ENCODE data around the gene SHROOM3. TPM values are rescaled to one million over a fixed set of nuclear protein-coding genes. Genes with fewer than 3 reads are reported as not detected.
"Not testable (repeated sequence)": the region's sequence is repeated elsewhere in the genome, so short reads cannot be mapped to it uniquely, and the experiment has no call there.

The SHROOM3 gene
- total and polyA plus RNA-seq, 2 of the 13 experiments (the other 11 are each of a cell fraction or from before 2014, with no cell fraction given) = 0.01 TPM; not detected in 1

DNA sequence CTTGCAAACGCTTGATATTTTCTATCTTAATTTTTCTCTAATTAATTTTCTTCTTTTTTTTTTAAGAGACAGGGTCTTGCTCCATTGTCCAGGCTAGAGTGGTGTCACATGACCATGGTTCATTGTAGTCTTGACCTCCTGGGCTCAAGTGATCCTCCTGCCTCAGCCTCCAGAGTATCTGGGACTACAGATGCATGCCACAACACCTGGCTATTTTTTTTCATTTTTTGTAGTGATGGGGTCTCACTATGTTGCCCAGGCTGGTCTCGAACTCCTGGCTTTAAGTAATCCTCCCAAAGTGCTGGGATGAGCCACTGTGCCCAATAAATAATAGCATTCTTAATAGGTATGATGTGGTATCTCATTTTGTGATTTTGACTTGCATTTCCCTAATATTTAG, 18.2 kb downstream of the SHROOM3 start (continued):
- TF ChIP-seq ZNF296 (CRISPR knock-in tag; conservative IDR thresholded peaks at IDR 0.05) (no peak), POGZ (CRISPR knock-in tag; IDR thresholded peaks at IDR 0.05) (no peak), ZNF619 (CRISPR knock-in tag; IDR thresholded peaks at IDR 0.05) (no peak), GATA4 (IDR thresholded peaks at IDR 0.05; ENCODE audit: borderline replicate concordance, low read depth) (no peak), ZNF564 (CRISPR knock-in tag; IDR thresholded peaks at IDR 0.05) (no peak), ARNT (IDR thresholded peaks at IDR 0.05) (no peak), ETV6 (CRISPR knock-in tag; conservative IDR thresholded peaks at IDR 0.05) (no peak)

GRCh38 chr4:76454073-76454472, 19.0 kb downstream of the SHROOM3 start:
- ATAC-seq; H3K9ac ChIP-seq (ENCODE audit: insufficient read depth, low read depth, low read length); in situ Hi-C loops (cut with HindIII; ENCODE audit: extremely low pct_ligation_motif_present, low pct_unique_long_range_greater_than_20kb); H3K79me2 ChIP-seq (ENCODE audit: insufficient read depth, low read length); intact Hi-C loops (cut with micrococcal nuclease; ENCODE audit: unreplicated experiment); CTCF ChIA-PET (ENCODE audit: low intra/inter-chr PET ratio, low total read pairs); BruUV-seq (replicated peaks); H3K4me3 ChIP-seq (replicated peaks in 1 of 3; ENCODE audit: insufficient read depth in 1 of 3, low read depth in 2 of 3, low read length in 3 of 3); H3K9me3 ChIP-seq (ENCODE audit: low read length); H3K27ac ChIP-seq (ENCODE audit: extremely low read length, insufficient read depth, low read length); FAIRE-seq; H3K4me2 ChIP-seq (ENCODE audit: low read depth, low read length); H3K36me3 ChIP-seq (replicated peaks in 1 of 2; ENCODE audit: control insufficient read depth in 1 of 2, insufficient read depth in 2 of 2, low read length in 2 of 2); H3K4me1 ChIP-seq (ENCODE audit: insufficient read depth, low read length); H2AFZ ChIP-seq (ENCODE audit: low read length); H4K20me1 ChIP-seq (ENCODE audit: insufficient read depth, low read length); H3K27me3 ChIP-seq (ENCODE audit: control insufficient read depth in 1 of 2, insufficient read depth in 2 of 2, low read length in 2 of 2); POLR2A ChIA-PET; DNase-seq (ENCODE audit: low spot score): not testable (repeated sequence)
- 53% methylated on average over 6 of the region's 6 CpGs for WGBS (ENCODE audit: low lambda C conversion rate)

GRCh38 chr4:76457885-76458284, 22.9 kb downstream of the SHROOM3 start:
- Histone ChIP-seq H3K9ac (ENCODE audit: insufficient read depth, low read depth, low read length) (no peak overlapping the region), H3K4me2 (ENCODE audit: low read depth, low read length) (no peak overlapping the region), H3K27me3 (ENCODE audit: control insufficient read depth in 1 of 2, insufficient read depth in 2 of 2, low read length in 2 of 2) (no peaks in the 10 kb centered on the region), H3K4me1 (ENCODE audit: insufficient read depth, low read length) (no peaks in the 10 kb centered on the region), H3K36me3 (replicated peaks in 1 of 2; ENCODE audit: control insufficient read depth in 1 of 2, insufficient read depth in 2 of 2, low read length in 2 of 2) (no peaks in the 10 kb centered on the region), H2AFZ (ENCODE audit: low read length) (no peak overlapping the region), H3K79me2 (ENCODE audit: insufficient read depth, low read length) (no peaks in the 10 kb centered on the region), H3K9me3 (ENCODE audit: low read length) (peaks cover 3% of the 10 kb centered on the region; the same call in 1 of the 2 replicates), H3K4me3 (replicated peaks in 1 of 3; ENCODE audit: insufficient read depth in 1 of 3, low read depth in 2 of 3, low read length in 3 of 3) (no peak overlapping the region), H3K27ac (ENCODE audit: extremely low read length, insufficient read depth, low read length) (no peak overlapping the region), H4K20me1 (ENCODE audit: insufficient read depth, low read length) (no peaks in the 10 kb centered on the region)
- WGBS (ENCODE audit: low lambda C conversion rate) = 59% methylated on average over 7 of the region's 7 CpGs
- BruUV-seq (replicated peaks) = no TSS peak
- CTCF ChIA-PET (ENCODE audit: low intra/inter-chr PET ratio, low total read pairs) = no interaction called here
- DNase-seq (ENCODE audit: low spot score) (no peak), ATAC-seq (no peak), FAIRE-seq (no peak)
- POLR2A ChIA-PET = no interaction called here
- intact Hi-C loops (cut with micrococcal nuclease; ENCODE audit: unreplicated experiment) = no loop called here
- in situ Hi-C loops (cut with HindIII; ENCODE audit: extremely low pct_ligation_motif_present, low pct_unique_long_range_greater_than_20kb) = no loop called here
- TF ChIP-seq ZNF816 (CRISPR knock-in tag; IDR thresholded peaks at IDR 0.05; ENCODE audit: borderline replicate concordance) (no peak), THRA (CRISPR knock-in tag; IDR thresholded peaks at IDR 0.05; ENCODE audit: borderline replicate concordance) (no peak), REST (IDR thresholded peaks at IDR 0.05; ENCODE audit: borderline replicate concordance in 1 of 2, low read depth in 1 of 2, low read length in 2 of 2) (no peak)
- TF ChIP-seq, protein P1, sequence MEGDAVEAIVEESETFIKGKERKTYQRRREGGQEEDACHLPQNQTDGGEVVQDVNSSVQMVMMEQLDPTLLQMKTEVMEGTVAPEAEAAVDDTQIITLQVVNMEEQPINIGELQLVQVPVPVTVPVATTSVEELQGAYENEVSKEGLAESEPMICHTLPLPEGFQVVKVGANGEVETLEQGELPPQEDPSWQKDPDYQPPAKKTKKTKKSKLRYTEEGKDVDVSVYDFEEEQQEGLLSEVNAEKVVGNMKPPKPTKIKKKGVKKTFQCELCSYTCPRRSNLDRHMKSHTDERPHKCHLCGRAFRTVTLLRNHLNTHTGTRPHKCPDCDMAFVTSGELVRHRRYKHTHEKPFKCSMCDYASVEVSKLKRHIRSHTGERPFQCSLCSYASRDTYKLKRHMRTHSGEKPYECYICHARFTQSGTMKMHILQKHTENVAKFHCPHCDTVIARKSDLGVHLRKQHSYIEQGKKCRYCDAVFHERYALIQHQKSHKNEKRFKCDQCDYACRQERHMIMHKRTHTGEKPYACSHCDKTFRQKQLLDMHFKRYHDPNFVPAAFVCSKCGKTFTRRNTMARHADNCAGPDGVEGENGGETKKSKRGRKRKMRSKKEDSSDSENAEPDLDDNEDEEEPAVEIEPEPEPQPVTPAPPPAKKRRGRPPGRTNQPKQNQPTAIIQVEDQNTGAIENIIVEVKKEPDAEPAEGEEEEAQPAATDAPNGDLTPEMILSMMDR (CRISPR knock-in tag; IDR thresholded peaks at IDR 0.05) = no peak

Measured in HepG2 (cell line).